T-helper 9 cell (primary cell): Measurements from ENCODE around the gene EMC8.
"Not testable (repeated sequence)": the region's sequence is repeated elsewhere in the genome, so short reads cannot be mapped to it uniquely, and the experiment has no call there.

Experiments
- DNase-seq: peaks from one replicate; pipeline ENCODE4 v3.0.0-alpha.2; 2020

The EMC8 gene

GRCh38 chr16:85834741-85835140, 35.4 kb upstream of the EMC8 start:
- DNase-seq = no peak

- DNase-seq = no peak
Observed at GRCh38 chr16:85833219-85833920, 34.0 kb upstream of the EMC8 start.

- DNase-seq = no peak
Observed at GRCh38 chr16:85832570-85833218, 33.4 kb upstream of the EMC8 start.

GRCh38 chr16:85830821-85831220, 31.5 kb upstream of the EMC8 start:
- DNase-seq = no peak

GRCh38 chr16:85829751-85830445, 30.6 kb upstream of the EMC8 start:
- DNase-seq = no peak

GRCh38 chr16:85829171-85829719, 29.9 kb upstream of the EMC8 start:
- no peak for DNase-seq

- no peak for DNase-seq
Observed at GRCh38 chr16:85828166-85828565, 28.8 kb upstream of the EMC8 start.

- no peak for DNase-seq
Observed at GRCh38 chr16:85826686-85827247, 27.4 kb upstream of the EMC8 start.

- no peak for DNase-seq
Observed at GRCh38 chr16:85825326-85825725, 26.0 kb upstream of the EMC8 start.

- no peak for DNase-seq
Observed at GRCh38 chr16:85824161-85825135, 25.1 kb upstream of the EMC8 start.

- no peak for DNase-seq
Observed at GRCh38 chr16:85823328-85823920, 24.1 kb upstream of the EMC8 start.

- no peak for DNase-seq
Observed at GRCh38 chr16:85822145-85822544, 22.8 kb upstream of the EMC8 start.

- peak; percentile 71 for DNase-seq
Observed at GRCh38 chr16:85821390-85822135, 22.2 kb upstream of the EMC8 start.

GRCh38 chr16:85820604-85821372, 21.4 kb upstream of the EMC8 start:
- DNase-seq = no peak

GRCh38 chr16:85819771-85820170, 20.4 kb upstream of the EMC8 start:
- no peak for DNase-seq

GRCh38 chr16:85819245-85819644, 19.9 kb upstream of the EMC8 start:
- peak; percentile 84 for DNase-seq

- DNase-seq = not testable (repeated sequence)
Observed at GRCh38 chr16:85817195-85817594, 17.9 kb upstream of the EMC8 start.

GRCh38 chr16:85816159-85816558, 16.8 kb upstream of the EMC8 start:
- DNase-seq = no peak

GRCh38 chr16:85812811-85813700, 13.7 kb upstream of the EMC8 start:
- no peak for DNase-seq
